ENCODE measurements around the gene HS3ST3A1.
"Not testable (repeated sequence)": the region's sequence is repeated elsewhere in the genome, so short reads cannot be mapped to it uniquely, and the experiment has no call there.

Gene HS3ST3A1

GRCh38 chr17:13575922-13576419, 25.8 kb downstream of the HS3ST3A1 start:
- DNase-seq (ENCODE audit: low spot score): no peak

GRCh38 chr17:13575466-13575865, 26.3 kb downstream of the HS3ST3A1 start:
- no peak for DNase-seq (ENCODE audit: low spot score)

- no peak for DNase-seq (ENCODE audit: low spot score)
These were observed 29.1 kb downstream of the HS3ST3A1 start for GRCh38 chr17:13572581-13572980.

GRCh38 chr17:13569398-13570123, 32.2 kb downstream of the HS3ST3A1 start:
- no peak for DNase-seq (ENCODE audit: low spot score)

GRCh38 chr17:13568582-13569397, 32.9 kb downstream of the HS3ST3A1 start:
- no peak for DNase-seq (ENCODE audit: low spot score)

GRCh38 chr17:13563866-13564265, 37.9 kb downstream of the HS3ST3A1 start:
- DNase-seq (ENCODE audit: low spot score): no peak

GRCh38 chr17:13562271-13562800, 39.4 kb downstream of the HS3ST3A1 start:
- no peak for DNase-seq (ENCODE audit: low spot score)

GRCh38 chr17:13561606-13562270, 40.0 kb downstream of the HS3ST3A1 start:
- DNase-seq (ENCODE audit: low spot score): no peak

- no peak for DNase-seq (ENCODE audit: low spot score)
These were observed 40.8 kb downstream of the HS3ST3A1 start for GRCh38 chr17:13560935-13561334.

GRCh38 chr17:13558588-13558987, 43.1 kb downstream of the HS3ST3A1 start:
- no peak for DNase-seq (ENCODE audit: low spot score)

GRCh38 chr17:13557077-13557476, 44.7 kb downstream of the HS3ST3A1 start:
- no peak for DNase-seq (ENCODE audit: low spot score)

GRCh38 chr17:13554231-13554630, 47.5 kb downstream of the HS3ST3A1 start:
- no peak for DNase-seq (ENCODE audit: low spot score)

GRCh38 chr17:13550291-13550690, 51.4 kb downstream of the HS3ST3A1 start:
- no peak for DNase-seq (ENCODE audit: low spot score)

- not testable (repeated sequence) for DNase-seq (ENCODE audit: low spot score)
These were observed 53.2 kb downstream of the HS3ST3A1 start for GRCh38 chr17:13548576-13548975.

- DNase-seq (ENCODE audit: low spot score): no peak
These were observed 54.9 kb downstream of the HS3ST3A1 start for GRCh38 chr17:13546851-13547250.

- no peak for DNase-seq (ENCODE audit: low spot score)
These were observed 55.8 kb downstream of the HS3ST3A1 start for GRCh38 chr17:13545941-13546340.

- DNase-seq (ENCODE audit: low spot score): no peak
These were observed 57.0 kb downstream of the HS3ST3A1 start for GRCh38 chr17:13544765-13545164.

- peak; percentile 28 for DNase-seq (ENCODE audit: low spot score)
These were observed 57.4 kb downstream of the HS3ST3A1 start for GRCh38 chr17:13544292-13544691.

GRCh38 chr17:13542636-13543035, 59.1 kb downstream of the HS3ST3A1 start:
- no peak for DNase-seq (ENCODE audit: low spot score)

- no peak for DNase-seq (ENCODE audit: low spot score)
These were observed 60.7 kb downstream of the HS3ST3A1 start for GRCh38 chr17:13541032-13541480.

- no peak for DNase-seq (ENCODE audit: low spot score)
These were observed 61.2 kb downstream of the HS3ST3A1 start for GRCh38 chr17:13540546-13540945.

- DNase-seq (ENCODE audit: low spot score): no peak
These were observed 62.3 kb downstream of the HS3ST3A1 start for GRCh38 chr17:13539421-13539820.
